Ovary (tissue), 3 donors: ENCODE measurements around the gene FMN1.

ENCODE experiments used
- POLR2A ChIP-seq: fragments of 450-650 bp; IDR thresholded peaks from one replicate; pipeline ENCODE4 v1.6.1; 2017; ENCODE audit warnings: antibody characterized with exemption, mild to moderate bottlenecking, moderate library complexity
- TF ChIP-seq, protein P1 (sequence below), 3 donors: fragments of 450-650 bp in 2 of 3; fragments of 200-600 bp in 1 of 3; IDR thresholded peaks; one replicate each; pipeline versions ENCODE4 v1.5.1 to v1.8.0; 2016 to 2022; ENCODE audit warnings: antibody characterized with exemption in 3 of 3, mild to moderate bottlenecking in 1 of 3
- donor health status: DM: no; HTN: no; CAD: no.

DNA sequence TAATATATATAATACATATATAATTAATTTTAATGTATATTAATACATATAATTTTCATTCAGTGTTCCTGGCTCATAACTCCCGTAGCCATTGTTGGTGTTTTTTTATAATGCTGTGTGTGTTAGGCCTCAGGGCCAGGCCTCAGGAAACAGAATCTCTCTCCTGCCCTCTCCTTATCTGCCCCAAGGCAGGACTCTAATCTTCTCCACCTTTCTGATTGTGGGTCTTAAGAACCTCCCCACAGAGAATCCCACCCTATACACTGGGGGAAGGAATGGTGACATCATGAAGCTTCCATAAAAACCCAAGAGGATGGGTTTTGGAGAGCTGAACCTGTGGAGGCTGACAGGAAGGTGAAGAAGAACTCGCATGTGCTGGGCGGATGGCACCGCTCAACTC, 4.0 kb upstream of the FMN1 start:
- TF ChIP-seq POLR2A: no peak
- TF ChIP-seq, protein P1, sequence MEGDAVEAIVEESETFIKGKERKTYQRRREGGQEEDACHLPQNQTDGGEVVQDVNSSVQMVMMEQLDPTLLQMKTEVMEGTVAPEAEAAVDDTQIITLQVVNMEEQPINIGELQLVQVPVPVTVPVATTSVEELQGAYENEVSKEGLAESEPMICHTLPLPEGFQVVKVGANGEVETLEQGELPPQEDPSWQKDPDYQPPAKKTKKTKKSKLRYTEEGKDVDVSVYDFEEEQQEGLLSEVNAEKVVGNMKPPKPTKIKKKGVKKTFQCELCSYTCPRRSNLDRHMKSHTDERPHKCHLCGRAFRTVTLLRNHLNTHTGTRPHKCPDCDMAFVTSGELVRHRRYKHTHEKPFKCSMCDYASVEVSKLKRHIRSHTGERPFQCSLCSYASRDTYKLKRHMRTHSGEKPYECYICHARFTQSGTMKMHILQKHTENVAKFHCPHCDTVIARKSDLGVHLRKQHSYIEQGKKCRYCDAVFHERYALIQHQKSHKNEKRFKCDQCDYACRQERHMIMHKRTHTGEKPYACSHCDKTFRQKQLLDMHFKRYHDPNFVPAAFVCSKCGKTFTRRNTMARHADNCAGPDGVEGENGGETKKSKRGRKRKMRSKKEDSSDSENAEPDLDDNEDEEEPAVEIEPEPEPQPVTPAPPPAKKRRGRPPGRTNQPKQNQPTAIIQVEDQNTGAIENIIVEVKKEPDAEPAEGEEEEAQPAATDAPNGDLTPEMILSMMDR (IDR thresholded peaks at IDR 0.05): no peak
